Fibroblast of lung (primary cell): ENCODE results near the gene ZNF595. TPM values are rescaled to one million over a fixed set of nuclear protein-coding genes. Genes with fewer than 3 reads are reported as not detected.
"Not testable (repeated sequence)": the region's sequence is repeated elsewhere in the genome, so short reads cannot be mapped to it uniquely, and the experiment has no call there.

Experiments
- DNase-seq, 2 donors: peaks; one replicate each; pipeline versions ENCODE4 v3.0.0 to v3.0.0-alpha.2; 2010; ENCODE audit warnings: low read depth in 2 of 2
- H2AFZ ChIP-seq: 2 replicates; pipeline ENCODE4 v1.5.1; 2012; ENCODE audit warnings: low read length, control low read depth, inconsistent platforms
- H3K27ac ChIP-seq: 2 replicates; pipeline ENCODE4 v1.5.1; 2011; ENCODE audit warnings: low read length, control low read depth; ENCODE audit not compliant: insufficient read depth
- H3K27me3 ChIP-seq: 2 replicates; pipeline ENCODE4 v1.5.1; 2011; ENCODE audit warnings: mild to moderate bottlenecking, low read length; ENCODE audit not compliant: control insufficient read depth, insufficient read depth
- H3K36me3 ChIP-seq: 2 replicates; pipeline ENCODE4 v1.5.1; 2011; ENCODE audit warnings: low read length; ENCODE audit not compliant: control insufficient read depth, insufficient read depth
- H3K4me1 ChIP-seq: 2 replicates; pipeline ENCODE4 v1.5.1; 2011; ENCODE audit warnings: low read length; ENCODE audit not compliant: control insufficient read depth, insufficient read depth; ENCODE audit errors: extremely low read depth
- H3K4me2 ChIP-seq: 2 replicates; pipeline ENCODE4 v1.5.1; 2011; ENCODE audit warnings: low read length, control low read depth; ENCODE audit not compliant: insufficient read depth; ENCODE audit errors: extremely low read depth
- H3K4me3 ChIP-seq, 4 experiments: fragments of 200-600 bp in 1 of 4; sonication (generic) in 1 of 4; replicated peaks in 1 of 4; 2 replicates each; pipeline ENCODE4 v1.5.1; 2011 to 2016; ENCODE audit warnings: low read length in 4 of 4, low read depth in 3 of 4, mild to moderate bottlenecking in 3 of 4, control low read depth in 2 of 4, inconsistent platforms in 1 of 4, mixed read lengths in 1 of 4; ENCODE audit not compliant: insufficient read depth in 1 of 4; ENCODE audit errors: control extremely low read depth in 1 of 4
- H3K79me2 ChIP-seq: 2 replicates; pipeline ENCODE4 v1.5.1; 2012; ENCODE audit warnings: mild to moderate bottlenecking, low read length, inconsistent platforms; ENCODE audit not compliant: control insufficient read depth, insufficient read depth
- H3K9ac ChIP-seq: 2 replicates; pipeline ENCODE4 v1.5.1; 2011; ENCODE audit warnings: mild to moderate bottlenecking, low read length, control low read depth; ENCODE audit not compliant: insufficient read depth
- H3K9me3 ChIP-seq: 2 replicates; pipeline ENCODE4 v1.5.1; 2012; ENCODE audit warnings: low read depth, low read length; ENCODE audit not compliant: control insufficient read depth, insufficient read depth
- H4K20me1 ChIP-seq: 2 replicates; pipeline ENCODE4 v1.5.1; 2011; ENCODE audit warnings: low read length; ENCODE audit not compliant: control insufficient read depth, insufficient read depth; ENCODE audit errors: extremely low read depth
- polyA plus RNA-seq, 2 donors: library from polyadenylated mRNA; depleted of rRNA in 1 of 2; stranded (reverse) in 1 of 2; unstranded in 1 of 2; fragments of >200 nt; gene quantifications; 2 replicates each; pipeline ENCODE4 v1.2.1, GENCODE V29; 2011 to 2012; ENCODE audit warnings: missing spikeins in 1 of 2
- total RNA-seq: library from RNA; depleted of rRNA; stranded (reverse); fragments of >200 nt; gene quantifications from 2 replicates; pipeline ENCODE4 v1.2.1, GENCODE V29; 2014

The ZNF595 gene
- total and polyA plus RNA-seq, 2 donors (not counting 1 experiment from before 2014, with no cell fraction given): 5.8 to 16.2 TPM

DNA sequence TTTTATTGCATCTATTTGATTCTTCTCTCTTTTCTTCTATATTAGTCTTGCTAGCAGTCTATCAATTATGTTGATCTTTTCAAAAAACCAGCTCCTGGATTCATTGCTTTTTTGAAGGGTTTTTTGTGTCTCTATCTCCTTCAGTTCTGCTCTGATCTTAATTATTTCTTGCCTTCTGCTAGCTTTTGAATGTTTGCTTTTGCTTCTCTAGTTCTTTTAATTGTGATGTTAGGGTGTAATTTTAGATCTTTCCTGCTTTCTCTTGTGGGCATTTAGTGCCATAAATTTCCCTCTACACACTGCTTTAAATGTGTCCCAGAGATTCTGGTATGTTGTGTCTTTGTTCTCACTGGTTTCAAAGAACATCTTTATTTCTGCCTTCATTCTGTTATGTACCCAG, 14.9 kb upstream of the ZNF595 start:
- H3K79me2 ChIP-seq, H3K36me3 ChIP-seq, DNase-seq: not testable (repeated sequence)

DNA sequence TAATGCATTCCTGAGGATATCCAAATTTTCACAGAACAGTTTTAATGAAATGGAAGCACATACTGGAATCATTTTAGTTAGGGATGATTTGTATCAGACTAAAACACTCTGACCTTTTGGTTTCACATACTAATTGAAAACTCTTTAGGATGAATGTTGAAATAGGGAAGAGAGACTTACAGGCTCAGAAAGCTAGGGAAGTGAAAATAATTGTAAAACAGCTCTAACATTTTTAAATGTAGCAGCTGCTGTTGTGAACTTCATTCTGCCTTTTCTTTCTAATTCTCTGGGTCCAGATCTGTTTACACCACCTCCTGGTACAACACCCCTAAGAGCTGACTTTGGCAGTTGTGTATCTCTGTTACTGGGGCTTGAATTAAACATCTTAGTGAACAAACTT, 9.7 kb upstream of the ZNF595 start:
- not testable (repeated sequence) for H4K20me1 ChIP-seq, H3K79me2 ChIP-seq, H3K27ac ChIP-seq, H3K4me2 ChIP-seq, H3K9me3 ChIP-seq, H3K36me3 ChIP-seq, H3K27me3 ChIP-seq, H3K4me1 ChIP-seq, DNase-seq, H3K4me3 ChIP-seq, H2AFZ ChIP-seq, H3K9ac ChIP-seq

More for the DNA sequence above, 14.9 kb upstream of the ZNF595 start:
- not testable (repeated sequence) for H2AFZ ChIP-seq, H3K4me2 ChIP-seq, H3K27me3 ChIP-seq, H3K9ac ChIP-seq, H4K20me1 ChIP-seq, H3K4me3 ChIP-seq, H3K4me1 ChIP-seq, H3K9me3 ChIP-seq, H3K27ac ChIP-seq

DNA sequence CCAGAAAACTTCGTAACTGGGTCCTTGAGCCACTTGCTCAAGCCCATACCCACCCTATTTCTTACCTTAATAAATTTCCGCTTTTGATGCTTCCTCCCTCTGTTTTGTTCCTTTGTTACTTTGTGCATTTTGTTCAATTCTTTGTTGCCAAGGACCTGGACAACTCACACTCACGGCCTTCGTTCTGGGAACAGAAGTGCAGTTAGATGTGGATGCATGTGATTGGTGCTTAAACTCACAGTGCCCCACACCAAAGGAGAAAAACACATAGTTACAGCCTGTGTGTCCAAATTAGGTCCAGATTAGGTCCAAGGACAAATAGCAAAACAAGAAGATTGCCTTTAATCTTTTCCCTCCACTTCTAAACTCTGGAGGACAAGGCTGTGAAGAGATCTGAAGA, 1.9 kb upstream of the ZNF595 start:
- not testable (repeated sequence) for H3K4me1 ChIP-seq, H3K27ac ChIP-seq, H4K20me1 ChIP-seq, H3K36me3 ChIP-seq, H3K9ac ChIP-seq, H3K4me2 ChIP-seq, H2AFZ ChIP-seq, DNase-seq, H3K79me2 ChIP-seq, H3K27me3 ChIP-seq, H3K4me3 ChIP-seq, H3K9me3 ChIP-seq

DNA sequence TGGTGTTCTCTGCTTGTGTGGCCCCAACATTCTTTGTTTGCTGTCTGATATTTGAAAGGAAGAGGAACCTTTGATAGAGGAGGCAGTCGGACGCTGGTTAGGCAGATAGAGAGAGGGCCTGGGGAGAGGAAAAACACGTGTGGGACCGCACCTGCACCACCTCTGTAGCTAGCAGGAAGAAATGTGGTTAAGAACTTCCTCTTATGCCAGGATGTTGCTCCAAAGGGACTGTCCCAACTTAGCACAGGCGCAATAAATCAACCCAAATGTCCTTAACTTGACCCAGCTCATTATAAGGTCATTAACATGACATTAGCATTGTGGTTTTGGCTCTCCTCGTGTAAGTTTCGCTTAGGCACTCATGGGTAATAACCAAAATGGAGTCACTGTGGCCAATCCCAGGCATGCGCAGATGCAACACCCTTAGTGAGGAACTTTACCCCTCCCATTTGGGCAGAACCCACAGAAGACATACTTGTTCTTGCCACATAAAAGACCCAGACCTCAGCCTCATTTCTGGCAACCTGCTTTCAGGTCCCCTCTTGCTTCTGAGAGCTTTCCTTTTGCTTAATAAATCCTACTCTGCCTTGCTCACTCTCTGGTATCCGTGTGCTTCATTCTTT, 1.4 kb upstream of the ZNF595 start:
- H3K79me2 ChIP-seq, H3K9ac ChIP-seq, DNase-seq, H4K20me1 ChIP-seq, H3K27ac ChIP-seq, H3K9me3 ChIP-seq, H3K4me1 ChIP-seq, H3K4me3 ChIP-seq, H3K36me3 ChIP-seq, H2AFZ ChIP-seq, H3K27me3 ChIP-seq, H3K4me2 ChIP-seq: not testable (repeated sequence)

DNA sequence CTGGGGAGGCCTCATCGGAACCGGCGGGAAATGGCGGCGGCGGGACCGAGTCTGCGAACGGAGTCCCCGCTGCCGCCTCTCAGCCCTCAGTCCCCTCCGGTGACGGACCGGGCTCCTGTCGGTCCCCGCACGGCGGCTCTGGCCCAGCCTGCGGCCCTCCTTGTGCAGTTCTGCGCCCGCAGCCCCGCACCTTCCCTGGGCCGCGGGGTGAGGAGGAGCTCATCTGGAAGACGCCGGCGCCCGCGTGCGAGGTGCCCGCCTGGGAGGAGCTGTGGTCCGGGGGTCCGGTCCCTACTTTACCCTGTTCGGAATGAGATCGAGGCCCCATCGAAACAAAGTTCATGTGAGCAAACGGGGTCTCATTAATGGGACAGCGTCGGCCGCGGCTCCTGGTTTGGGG, 400 bp downstream of the ZNF595 start:
- H3K4me1 ChIP-seq, H3K27me3 ChIP-seq, H3K4me3 ChIP-seq, H3K9me3 ChIP-seq, DNase-seq, H3K4me2 ChIP-seq, H3K36me3 ChIP-seq, H3K9ac ChIP-seq, H3K79me2 ChIP-seq, H2AFZ ChIP-seq, H4K20me1 ChIP-seq, H3K27ac ChIP-seq: not testable (repeated sequence)

DNA sequence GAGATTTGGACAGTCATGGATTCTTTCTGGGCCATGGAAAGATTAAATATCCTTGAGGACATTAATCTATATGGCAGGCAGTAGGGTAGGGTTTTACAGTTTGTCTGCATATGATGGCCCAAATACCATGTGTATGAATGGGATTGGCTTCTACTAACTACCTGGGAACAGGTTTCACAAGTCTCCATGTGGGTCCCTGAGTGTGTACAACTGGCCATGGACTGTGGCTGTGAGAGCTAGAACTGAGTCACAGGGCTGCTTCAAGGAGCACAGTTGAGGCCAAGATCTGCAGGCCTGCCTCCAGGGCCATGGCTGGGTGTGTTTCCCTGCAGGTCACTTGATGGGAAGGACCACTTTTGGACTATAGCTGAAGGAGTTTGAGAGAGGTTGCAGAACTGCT, 11.6 kb downstream of the ZNF595 start:
- H3K4me2 ChIP-seq, H3K79me2 ChIP-seq: not testable (repeated sequence)

More for the DNA sequence above, 11.6 kb downstream of the ZNF595 start:
- not testable (repeated sequence) for H3K4me1 ChIP-seq, H3K9ac ChIP-seq, H3K4me3 ChIP-seq, H3K27me3 ChIP-seq, DNase-seq, H3K27ac ChIP-seq, H3K36me3 ChIP-seq, H4K20me1 ChIP-seq, H2AFZ ChIP-seq, H3K9me3 ChIP-seq
